Right cardiac atrium (tissue), 5 donors: Measurements from ENCODE around the gene ITGA7. TPM values are rescaled to one million over a fixed set of nuclear protein-coding genes. Genes with fewer than 3 reads are reported as not detected.

ENCODE experiments used
- ATAC-seq, 2 donors: fragments of 200-7000 bp; cut with Tn5 transposase; one replicate each; pipeline versions ENCODE4 v1.8.0 to v1.9.1; 2020; ENCODE audit warnings: moderate library complexity in 2 of 2, mild to moderate bottlenecking in 1 of 2
- DNase-seq, 3 donors: peaks; one replicate each; pipeline ENCODE4 v3.0.0-alpha.2; 2020
- H3K27ac ChIP-seq: one replicate; pipeline ENCODE4 v1.5.1; 2013; ENCODE audit warnings: mild to moderate bottlenecking, low read length, control low read depth, moderate library complexity
- H3K27me3 ChIP-seq: one replicate; pipeline ENCODE4 v1.6.1; 2013; ENCODE audit not compliant: control insufficient read depth, insufficient read depth
- H3K4me1 ChIP-seq: one replicate; pipeline ENCODE4 v1.6.1; 2013; ENCODE audit warnings: low read length; ENCODE audit not compliant: control insufficient read depth, insufficient read depth
- H3K4me3 ChIP-seq: one replicate; pipeline ENCODE4 v1.5.1; 2013; ENCODE audit warnings: low read length, control low read depth
- H3K9me3 ChIP-seq: one replicate; pipeline ENCODE4 v1.6.1; 2013; ENCODE audit warnings: low read length; ENCODE audit not compliant: control insufficient read depth
- WGBS: extraction: QIAGEN DNeasy Blood & Tissue Kit; methylation state at CpG from one replicate; pipeline ENCODE4 v1.1.7; 2013; 5-methylcytosine and 5-hydroxymethylcytosine counted together
- intact Hi-C, 4 donors: fragments of 100-400 bp; cut with DNase I; formaldehyde crosslinking; loops; one replicate each; pipeline versions ENCODE4 v1.11.0 to v1.14.0; 2022 to 2023
- polyA plus RNA-seq: library from polyadenylated mRNA; stranded (reverse); fragments of 200-250 nt; gene quantifications from one replicate; pipeline ENCODE4 v1.2.3, GENCODE V29; 2013
- total RNA-seq, 4 donors: library from RNA; stranded (reverse); fragmentation: NEBNext Ultra II Directional; extraction: Animal tissue kit (Norgen Biotek cat#: 25700); gene quantifications; one replicate each; pipeline ENCODE4 v1.2.1, GENCODE V29; 2021
- donor health status: healthy with polysubstance abuse.
- donor health status: DM: no; HTN: yes; CAD: no.
- donor health status: DM: no; HTN: no; CAD: no.
- donor health status: DM: no; HTN: yes; CAD: no; lungs with severe emphysema.
- donor health status: DM: yes; HTN: yes; CAD: no.

The ITGA7 gene
- total and polyA plus RNA-seq, 5 donors = 288 to 674 (median 602) TPM

DNA sequence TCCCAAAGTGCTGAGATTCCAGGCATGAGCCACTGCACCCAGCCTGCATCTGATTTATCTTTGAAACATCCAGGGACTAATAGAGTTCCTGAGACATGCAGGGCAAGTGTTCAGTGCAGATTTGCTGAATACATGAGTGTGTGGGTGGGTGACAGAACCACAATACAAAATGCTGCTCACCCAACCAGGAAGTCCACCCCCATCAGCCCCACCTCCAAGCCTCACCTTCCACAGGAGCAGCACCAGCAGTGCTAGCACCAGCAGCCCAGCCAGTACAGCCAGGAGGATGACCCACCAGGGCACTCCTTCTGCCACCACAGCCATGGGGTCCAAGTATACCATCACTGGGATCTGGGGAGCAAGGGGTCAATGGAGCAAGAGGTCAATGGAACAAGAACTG is 20.0 kb downstream of the ITGA7 start:
- intact Hi-C loops = no loop called here
- H3K27ac ChIP-seq = no peak overlapping the region
- no peaks in the 10 kb centered on the region for H3K9me3 ChIP-seq
- no peaks in the 10 kb centered on the region for H3K4me1 ChIP-seq
- DNase-seq (no peak), ATAC-seq (no peak)
- H3K4me3 ChIP-seq = no peak overlapping the region
- no peaks in the 10 kb centered on the region for H3K27me3 ChIP-seq

DNA sequence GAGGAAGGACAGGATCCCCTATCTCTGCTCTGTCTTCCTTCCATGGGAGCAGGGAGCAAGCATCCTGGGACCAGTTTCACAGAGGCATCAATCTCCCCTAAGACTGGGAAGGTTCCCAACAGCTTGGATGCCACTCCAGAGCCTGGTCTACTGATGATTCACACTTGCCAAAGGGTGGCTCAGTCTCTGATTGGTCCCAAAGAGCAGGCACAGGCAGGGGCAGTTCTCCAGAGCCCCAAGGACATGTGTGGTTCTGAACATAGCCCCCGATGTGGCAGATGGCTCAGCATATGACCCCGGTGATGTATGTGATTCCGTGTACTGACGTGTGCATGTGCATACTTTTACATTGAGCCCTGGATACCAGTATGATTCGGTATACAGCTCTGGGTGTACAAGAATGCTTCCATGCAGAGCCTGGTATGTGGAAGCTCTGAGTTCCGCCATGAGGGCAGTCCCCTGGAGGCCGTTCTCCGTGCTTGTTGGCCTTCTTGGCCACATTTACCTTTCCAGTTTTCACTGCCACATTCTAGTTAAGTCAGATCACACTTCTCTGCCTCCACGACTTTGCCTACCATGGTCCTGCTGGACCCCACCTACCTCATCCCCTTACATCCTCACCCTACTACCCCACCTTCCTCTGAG is 21.2 kb downstream of the ITGA7 start:
- Histone ChIP-seq H3K4me1 (peaks cover 2% of the 10 kb centered on the region), H3K27ac (peak overlapping the region; percentile 8), H3K4me3 (no peak overlapping the region), H3K9me3 (no peaks in the 10 kb centered on the region), H3K27me3 (no peaks in the 10 kb centered on the region)
- peak in 1 of 2 donors; percentile 20 for ATAC-seq
- no peak for DNase-seq
- intact Hi-C loops = no loop called here
- WGBS = 89% methylated on average over 9 of the region's 9 CpGs

GRCh38 chr12:55685671-55686070 is 22.0 kb downstream of the ITGA7 start:
- intact Hi-C loops = no loop called here
- Histone ChIP-seq H3K4me3 (no peak overlapping the region), H3K9me3 (no peaks in the 10 kb centered on the region), H3K4me1 (peaks cover 2% of the 10 kb centered on the region), H3K27ac (no peak overlapping the region), H3K27me3 (no peaks in the 10 kb centered on the region)
- ATAC-seq (no peak), DNase-seq (no peak)
- WGBS = 89% methylated on average over 5 of the region's 5 CpGs

- no peaks in the 10 kb centered on the region for H3K9me3 ChIP-seq
- H3K27me3 ChIP-seq = no peaks in the 10 kb centered on the region
- ATAC-seq (peak in 1 of 2 donors; percentile 5), DNase-seq (peak in 1 of 3 donors; percentile 36)
- intact Hi-C loops = loop anchor here in 2 of 4 donors (5.0 kb wide), 2 partner anchors 32 to 37 kb away; partner anchors contain the start of genes BLOC1S1 (in 1 of the 2) and RDH5 (in 1 of the 2)
- H3K27ac ChIP-seq = no peak overlapping the region
- H3K4me3 ChIP-seq = no peak overlapping the region
- 91% methylated on average over 20 of the region's 20 CpGs for WGBS
- peaks cover 2% of the 10 kb centered on the region for H3K4me1 ChIP-seq
These were observed 22.8 kb downstream of the ITGA7 start for GRCh38 chr12:55684761-55685370.

DNA sequence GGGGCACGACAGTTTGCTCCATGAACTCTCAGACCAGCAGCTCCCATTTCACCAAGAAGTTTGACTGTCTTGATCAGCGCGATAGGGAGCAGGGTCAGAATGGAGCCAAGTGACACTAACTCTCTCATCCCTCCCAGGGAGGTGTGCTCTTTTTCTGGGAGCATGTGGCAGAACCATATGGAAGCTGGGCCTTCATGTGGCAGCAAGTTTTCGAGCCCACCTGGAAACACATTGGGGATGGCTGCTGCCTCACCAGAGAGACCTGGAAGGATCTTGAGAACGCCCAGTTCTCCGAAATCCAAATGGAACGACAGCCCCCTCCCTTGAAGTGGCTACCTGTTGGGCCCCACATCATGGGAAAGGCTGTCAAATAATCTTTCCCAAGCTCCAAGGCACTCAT is 24.0 kb downstream of the ITGA7 start:
- Histone ChIP-seq H3K4me1 (peaks cover 2% of the 10 kb centered on the region), H3K27ac (no peak overlapping the region), H3K4me3 (peak overlapping the region; percentile 12), H3K27me3 (no peaks in the 10 kb centered on the region), H3K9me3 (no peaks in the 10 kb centered on the region)
- DNase-seq = no peak
- intact Hi-C loops = loop anchor here in 2 of 4 donors (5.0 kb wide), 2 partner anchors 34 to 39 kb away; partner anchors contain the start of genes BLOC1S1 (in 1 of the 2) and RDH5 (in 1 of the 2)
- ATAC-seq = no peak
- WGBS = 89% methylated on average over 7 of the region's 7 CpGs

GRCh38 chr12:55682087-55682796 is 25.5 kb downstream of the ITGA7 start:
- intact Hi-C loops = loop anchor here in 2 of 4 donors (5.0 kb wide), 2 partner anchors 35 to 40 kb away; partner anchors contain the start of genes BLOC1S1 (in 1 of the 2) and RDH5 (in 1 of the 2)
- Histone ChIP-seq H3K9me3 (no peaks in the 10 kb centered on the region), H3K4me1 (peaks cover 2% of the 10 kb centered on the region), H3K27me3 (no peaks in the 10 kb centered on the region), H3K27ac (peak overlapping the region; percentile 82), H3K4me3 (peak overlapping the region; percentile 66)
- ATAC-seq = peak; percentile 0 to 2
- 72% methylated on average over 13 of the region's 13 CpGs for WGBS
- DNase-seq = no peak

GRCh38 chr12:55681142-55682077 is 26.3 kb downstream of the ITGA7 start:
- no peaks in the 10 kb centered on the region for H3K27me3 ChIP-seq
- no peaks in the 10 kb centered on the region for H3K9me3 ChIP-seq
- ATAC-seq (peak; percentile 73 to 75), DNase-seq (peak; percentile 62 to 89 (median 81))
- H3K4me1 ChIP-seq = peaks cover 2% of the 10 kb centered on the region
- peak overlapping the region; percentile 66 for H3K4me3 ChIP-seq
- H3K27ac ChIP-seq = peak overlapping the region; percentile 82
- intact Hi-C loops = loop anchor here in 2 of 4 donors (5.0 kb wide), 2 partner anchors 36 to 41 kb away; partner anchors contain the start of genes BLOC1S1 (in 1 of the 2) and RDH5 (in 1 of the 2)
- 12% methylated on average over 17 of the region's 17 CpGs for WGBS

DNA sequence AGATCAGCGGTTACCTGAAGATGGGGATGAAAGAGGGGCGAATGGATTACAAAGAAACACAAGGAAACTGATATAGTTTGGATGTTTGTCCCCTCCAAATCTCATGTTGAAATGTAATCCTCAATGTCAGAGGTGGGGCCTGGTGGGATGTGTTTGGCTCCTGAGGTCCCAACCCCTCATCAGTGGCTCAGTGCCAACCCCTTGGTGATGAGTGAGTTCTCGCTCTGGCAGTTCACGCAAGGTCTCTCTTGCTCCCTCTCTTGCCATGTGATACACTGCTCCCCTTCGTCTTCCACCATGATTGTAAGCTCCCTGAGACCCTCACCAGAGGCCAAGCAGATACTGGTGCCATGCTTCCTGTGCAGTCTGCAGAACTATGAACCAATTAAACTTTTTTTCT is 28.0 kb downstream of the ITGA7 start:
- no peak overlapping the region for H3K4me3 ChIP-seq
- DNase-seq (no peak), ATAC-seq (no peak)
- H3K4me1 ChIP-seq = peaks cover 2% of the 10 kb centered on the region
- WGBS = 87% methylated on average over 5 of the region's 5 CpGs
- no peak overlapping the region for H3K27ac ChIP-seq
- intact Hi-C loops = loop anchor here in 2 of 4 donors (5.0 kb wide), 2 partner anchors 38 to 43 kb away; partner anchors contain the start of genes BLOC1S1 (in 1 of the 2) and RDH5 (in 1 of the 2)
- H3K9me3 ChIP-seq = no peaks in the 10 kb centered on the region
- no peaks in the 10 kb centered on the region for H3K27me3 ChIP-seq

DNA sequence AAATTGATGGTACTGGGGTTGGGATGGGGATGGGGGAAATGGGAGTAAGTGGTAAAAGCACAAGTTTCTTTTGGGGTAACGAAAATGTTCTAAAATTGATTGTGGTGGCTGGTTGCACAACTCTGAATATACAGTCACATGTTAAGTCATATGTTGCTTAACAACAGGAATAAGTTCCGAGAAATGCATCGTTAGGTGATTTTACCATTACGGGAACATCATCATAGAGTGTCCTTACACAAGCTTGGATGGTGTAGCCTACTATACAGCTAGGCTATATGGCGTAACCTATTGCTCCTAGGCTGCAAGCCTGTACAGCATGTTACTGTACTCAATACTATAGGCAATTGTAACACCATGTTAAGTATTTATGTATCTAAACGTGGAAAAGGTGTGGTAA is 31.0 kb downstream of the ITGA7 start:
- H3K4me3 ChIP-seq = no peak overlapping the region
- H3K9me3 ChIP-seq = no peaks in the 10 kb centered on the region
- H3K27ac ChIP-seq = no peak overlapping the region
- no peaks in the 10 kb centered on the region for H3K27me3 ChIP-seq
- intact Hi-C loops = no loop called here
- peaks cover 1% of the 10 kb centered on the region for H3K4me1 ChIP-seq
- no peak for ATAC-seq
- DNase-seq = no peak
- WGBS = 62% methylated on average over 6 of the region's 6 CpGs

DNA sequence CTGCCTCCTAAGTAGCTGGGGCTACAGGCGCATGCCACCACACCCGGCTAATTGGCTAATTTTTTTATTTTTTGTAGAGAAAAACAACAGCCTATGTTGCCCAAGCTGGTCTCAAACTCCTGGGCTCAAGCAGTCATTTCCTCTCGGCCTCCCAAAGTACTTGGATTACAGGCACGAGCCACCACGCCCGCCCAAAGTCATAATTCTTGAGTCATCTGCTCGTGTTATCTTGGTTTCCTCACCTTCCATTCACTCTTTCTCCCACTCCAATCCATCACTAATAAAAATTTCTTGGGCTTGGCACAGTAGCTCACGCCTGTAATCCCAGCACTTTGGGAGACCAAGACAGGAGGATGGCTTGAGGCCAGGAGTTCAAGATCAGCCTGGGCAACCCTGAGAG is 32.0 kb downstream of the ITGA7 start:
- intact Hi-C loops = no loop called here
- 79% methylated on average over 8 of the region's 8 CpGs for WGBS
- peak in 1 of 2 donors; percentile 10 for ATAC-seq
- no peaks in the 10 kb centered on the region for H3K9me3 ChIP-seq
- no peak for DNase-seq
- H3K4me1 ChIP-seq = no peaks in the 10 kb centered on the region
- no peak overlapping the region for H3K4me3 ChIP-seq
- H3K27ac ChIP-seq = no peak overlapping the region
- H3K27me3 ChIP-seq = no peaks in the 10 kb centered on the region
